NCI-H526 (cell line): ENCODE data around the gene YAP1.
"Not testable (repeated sequence)": the region's sequence is repeated elsewhere in the genome, so short reads cannot be mapped to it uniquely, and the experiment has no call there.

Source experiments
- DNase-seq, 2 experiments: peaks; one replicate each; lab custom pipeline; 2025; lab: John Stamatoyannopoulos, UW

YAP1 gene

GRCh38 chr11:102240502-102240901, 130.3 kb downstream of the YAP1 start:
- DNase-seq: no peak

DNA sequence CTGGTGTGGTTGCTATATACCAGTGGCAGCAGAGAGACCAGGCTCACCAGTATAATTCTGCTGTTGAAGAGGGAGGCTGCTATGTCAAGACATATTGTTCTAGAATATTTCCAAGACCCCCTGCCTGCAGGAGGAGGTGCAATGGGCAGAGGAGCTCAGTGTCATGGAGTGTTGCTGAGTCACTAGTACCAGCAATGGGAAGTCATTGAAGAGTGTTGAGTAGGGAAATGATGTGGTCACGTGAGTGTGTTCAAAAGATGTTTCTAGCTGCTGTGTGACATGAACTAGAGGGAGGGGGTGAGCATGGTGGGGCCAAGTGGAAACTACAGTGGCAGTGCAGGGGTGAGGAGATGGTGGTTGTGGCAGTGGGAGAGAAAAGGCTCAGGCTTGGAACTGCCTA, 130.8 kb downstream of the YAP1 start:
- DNase-seq: peak; percentile 47 to 59

DNA sequence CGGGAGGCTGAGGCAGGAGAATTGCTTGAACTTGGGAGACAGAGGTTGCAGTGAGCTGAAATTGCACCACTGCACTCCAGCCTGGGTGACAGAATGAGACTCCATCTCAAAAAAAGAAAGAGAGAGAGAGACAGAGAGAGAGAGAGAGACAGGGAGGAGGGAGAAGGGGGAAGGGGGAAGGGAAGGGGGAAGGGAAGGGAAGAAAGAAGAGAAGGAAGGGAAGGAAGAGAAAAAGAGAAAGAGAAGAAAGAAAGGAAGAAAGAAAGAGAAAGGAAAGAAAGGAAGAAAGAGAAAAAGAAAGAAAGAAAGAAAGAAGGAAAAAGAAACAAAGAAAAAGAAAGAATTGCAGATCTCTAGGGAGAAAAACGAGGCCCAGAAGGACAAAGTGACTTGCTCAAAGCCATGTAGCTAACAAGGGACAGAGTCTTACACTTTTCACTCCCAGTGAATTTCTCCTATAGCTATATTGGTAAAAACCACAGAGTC, 133.2 kb downstream of the YAP1 start:
- no peak for DNase-seq

DNA sequence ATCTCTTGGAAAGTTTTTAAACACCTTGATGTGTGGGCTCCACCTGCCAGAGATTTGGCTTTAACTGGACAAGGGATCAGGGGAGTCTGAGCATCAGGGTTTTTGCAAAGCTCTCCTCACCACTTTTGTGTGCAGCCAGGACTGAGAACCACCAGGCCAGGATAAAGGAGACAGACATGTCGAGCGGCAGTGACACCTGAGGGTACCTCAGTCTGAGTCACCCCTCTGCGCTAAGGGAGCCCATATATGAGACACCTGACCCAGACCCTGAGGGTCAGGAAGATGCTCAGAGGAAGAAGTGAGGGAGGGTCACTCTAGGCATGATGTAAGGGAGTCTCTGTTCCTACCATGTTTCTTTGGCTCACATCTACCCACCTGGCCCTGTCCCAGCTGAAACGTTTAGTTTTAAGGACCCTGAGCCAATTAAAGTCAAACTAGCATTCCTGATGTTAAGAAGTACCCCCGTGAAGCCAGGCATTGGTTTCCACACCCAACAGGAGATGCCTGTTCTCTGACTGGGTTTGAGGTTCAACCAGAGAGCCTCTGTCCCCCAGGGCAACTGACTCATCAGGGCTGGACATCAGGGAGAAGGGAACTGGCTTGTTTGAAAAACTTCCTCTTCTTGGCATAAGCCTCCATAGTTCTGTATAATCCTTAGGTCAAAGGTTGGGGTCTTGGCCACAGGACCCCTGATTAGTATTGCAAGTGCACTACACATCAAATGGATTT, 134.6 kb downstream of the YAP1 start:
- DNase-seq: no peak

DNA sequence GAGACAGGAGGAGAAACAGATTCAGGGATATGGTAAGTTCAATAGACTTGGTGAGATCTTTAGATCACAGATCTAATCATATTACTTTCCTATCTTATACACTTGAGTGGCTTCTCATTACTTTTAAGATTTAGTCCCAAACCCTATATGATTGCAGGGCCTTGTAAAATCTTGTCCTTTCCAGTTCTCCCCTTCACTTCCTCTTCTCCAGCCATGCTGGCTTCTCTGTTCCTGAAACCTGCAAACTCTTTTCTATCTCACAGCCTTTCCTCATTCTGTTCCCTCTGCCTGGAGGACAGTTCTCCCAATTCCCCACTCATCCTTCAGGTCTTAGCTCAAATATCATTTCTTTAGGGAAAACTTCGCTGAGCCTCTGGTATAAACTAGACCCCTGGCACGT, 141.2 kb downstream of the YAP1 start:
- DNase-seq: no peak

DNA sequence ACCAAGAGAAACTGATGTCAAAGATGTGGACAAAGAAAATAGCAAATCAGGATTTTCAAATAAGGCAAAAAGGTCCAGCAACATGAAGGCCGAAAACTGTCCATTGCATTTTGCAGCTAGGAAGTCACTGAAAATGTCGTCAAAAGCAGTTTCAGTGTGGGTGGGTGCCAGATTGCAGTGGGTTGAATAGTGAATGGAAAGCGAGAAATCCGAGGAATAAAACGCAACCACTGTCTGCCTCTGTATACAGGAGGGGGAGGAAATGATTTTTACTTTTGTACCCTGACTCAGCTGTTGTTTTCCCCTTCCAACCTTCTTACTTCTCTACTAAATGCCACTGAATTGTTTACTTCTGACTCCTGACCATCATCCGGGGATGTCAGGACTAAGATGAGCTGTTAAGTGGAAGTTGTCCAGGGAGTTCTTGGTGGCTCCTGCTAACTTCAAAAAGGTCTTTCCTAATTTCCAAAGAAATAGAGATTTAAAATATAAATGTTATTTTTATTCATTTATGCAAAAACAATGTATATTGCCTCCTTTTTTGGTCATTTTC, 142.2 kb downstream of the YAP1 start:
- no peak for DNase-seq

DNA sequence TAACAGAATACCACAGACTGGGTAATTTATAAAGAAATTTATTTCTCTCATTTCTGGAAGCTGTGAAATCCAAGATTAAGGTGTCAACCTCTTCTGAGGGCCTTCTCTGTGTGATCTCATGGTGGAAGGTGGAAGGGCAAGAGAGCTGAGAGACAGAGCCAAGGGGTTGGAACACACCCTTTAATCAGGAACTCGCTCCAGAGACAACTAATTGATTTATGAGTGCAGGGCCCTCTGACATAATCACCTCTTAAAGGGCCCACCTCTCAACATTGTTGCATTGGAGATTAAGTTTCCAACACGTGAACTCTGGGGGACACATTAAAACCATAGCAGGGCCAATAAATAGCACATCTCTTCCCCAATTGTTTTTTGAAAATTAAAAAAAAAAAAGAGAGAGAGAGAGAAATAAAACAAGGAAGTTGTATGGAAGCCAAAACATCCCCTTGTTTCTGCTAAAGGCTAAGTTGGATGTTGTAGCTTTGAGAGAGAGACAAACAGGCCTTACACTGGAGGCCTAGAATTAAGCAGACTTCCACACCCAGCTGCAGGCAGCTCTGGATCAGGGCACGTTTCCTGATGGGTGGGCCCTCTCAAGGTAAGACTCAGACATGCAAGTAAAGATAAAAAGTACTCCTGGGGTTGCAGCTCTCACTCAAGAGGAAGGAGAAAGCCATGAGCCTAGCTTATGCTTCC, 142.9 kb downstream of the YAP1 start:
- no peak for DNase-seq

DNA sequence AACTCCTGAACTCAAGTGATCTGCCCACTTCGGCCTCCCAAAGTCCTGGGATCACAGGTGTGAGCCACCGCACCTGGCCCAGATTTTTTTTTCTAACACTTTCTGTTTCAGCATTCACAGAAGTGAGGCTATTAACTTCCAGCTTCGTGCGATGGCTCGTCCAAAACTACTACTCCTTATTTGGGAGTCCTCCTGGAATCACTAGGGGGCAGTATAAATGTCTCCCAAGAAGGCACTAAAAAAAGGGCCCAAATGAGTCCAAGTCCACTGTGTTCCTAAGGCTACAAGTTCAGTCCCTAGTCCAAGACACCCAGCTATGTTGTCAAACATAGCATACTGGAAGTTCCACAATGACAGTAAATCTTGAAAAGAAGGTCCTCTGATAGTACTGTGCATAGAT, 143.8 kb downstream of the YAP1 start:
- peak in 1 of 2 experiments; percentile 32 for DNase-seq

DNA sequence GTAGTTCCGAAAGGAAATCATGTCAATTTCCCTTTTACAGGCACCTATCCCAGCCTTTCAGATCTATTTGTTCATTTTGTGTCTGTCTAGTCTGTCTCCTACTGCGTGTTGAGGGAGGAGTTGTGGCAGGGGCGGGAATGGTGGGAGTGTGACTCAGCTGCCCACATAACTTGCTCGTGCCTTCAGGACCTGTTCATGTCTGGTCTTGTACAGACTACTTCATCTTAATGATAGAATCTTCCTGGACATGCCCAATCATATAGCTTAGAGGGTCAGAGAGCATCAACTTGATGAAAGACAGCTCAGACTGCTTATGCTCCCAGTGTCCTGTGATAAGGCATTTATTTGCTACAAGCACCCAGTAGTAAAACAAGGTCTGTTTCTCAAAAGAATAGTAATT, 146.0 kb downstream of the YAP1 start:
- DNase-seq: no peak

DNA sequence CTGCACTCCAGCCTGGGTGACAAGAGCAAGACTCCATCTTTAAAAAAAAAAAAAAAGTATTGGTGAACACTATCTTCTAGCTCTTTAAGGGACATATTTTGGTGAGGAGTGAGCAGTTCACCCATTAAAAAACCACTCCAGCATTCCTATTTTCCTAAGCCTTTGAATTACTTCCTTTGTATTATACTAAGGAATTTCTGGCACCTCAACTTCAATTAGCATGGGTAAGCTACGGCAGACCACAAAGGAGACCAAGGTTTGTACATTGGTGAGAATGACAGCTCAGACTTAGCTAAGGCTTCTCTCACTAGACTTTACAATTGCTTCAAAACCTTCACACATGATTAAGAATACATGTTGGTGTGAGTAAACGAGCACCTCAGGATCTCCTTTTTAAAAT, 150.0 kb downstream of the YAP1 start:
- DNase-seq: no peak

- no peak for DNase-seq
These were observed 153.2 kb downstream of the YAP1 start for GRCh38 chr11:102263379-102264003.

DNA sequence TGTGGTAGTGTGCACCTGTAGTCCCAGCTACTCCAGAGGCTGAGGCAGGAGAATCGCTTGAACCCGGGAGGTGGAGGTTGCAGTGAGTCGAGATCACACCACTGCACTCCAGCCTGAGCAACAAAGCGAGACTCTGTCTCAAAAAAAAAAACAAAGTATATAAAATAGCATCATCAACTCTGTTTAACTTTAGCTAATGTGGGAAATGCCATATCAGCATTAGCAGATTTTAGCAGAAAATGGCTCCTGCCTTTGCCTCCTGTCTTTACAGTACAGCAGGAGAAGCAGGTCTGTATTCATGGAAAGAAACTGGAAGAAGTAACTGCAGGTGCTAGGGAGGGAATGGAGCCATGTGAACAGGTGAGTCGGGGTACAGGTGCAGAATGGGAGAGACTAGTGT, 154.5 kb downstream of the YAP1 start:
- not testable (repeated sequence) for DNase-seq

DNA sequence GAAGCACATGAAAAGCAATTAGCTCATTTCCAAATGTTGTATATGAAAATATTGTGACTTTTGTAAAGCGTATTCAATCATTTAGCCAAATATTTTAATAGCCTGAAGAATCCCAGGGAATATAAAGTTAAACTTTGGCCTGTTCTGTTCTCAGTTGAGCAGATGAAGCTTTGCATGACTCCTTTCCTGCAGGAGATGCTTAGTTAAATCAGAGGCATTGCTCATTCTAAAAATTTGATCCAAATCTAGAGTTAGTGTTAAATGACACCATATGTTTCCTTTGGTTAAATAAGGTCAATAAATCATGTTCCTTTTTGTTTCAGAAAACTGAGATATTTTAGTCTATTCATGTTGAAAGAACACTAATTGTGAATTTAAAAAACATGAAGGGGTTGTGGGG, 155.9 kb downstream of the YAP1 start:
- DNase-seq: no peak

DNA sequence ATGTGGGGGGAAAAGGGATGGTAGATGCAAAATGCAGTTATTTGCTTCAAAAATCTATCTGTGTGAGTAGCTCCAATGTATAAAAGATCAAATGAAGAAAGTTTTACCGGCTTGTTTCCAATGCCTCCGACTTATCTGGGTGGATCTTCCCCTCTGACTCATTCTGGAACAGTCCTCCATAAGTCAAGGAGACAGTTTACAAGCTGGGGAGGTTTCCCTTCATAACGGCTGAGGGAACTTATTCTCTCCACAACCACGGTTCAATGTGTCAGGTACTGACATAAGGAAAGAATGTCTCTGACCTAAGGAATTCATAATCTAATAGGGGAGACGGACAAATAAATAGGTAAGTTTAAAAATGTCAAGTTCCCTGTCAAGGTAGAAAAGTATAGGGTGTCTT, 157.4 kb downstream of the YAP1 start:
- no peak for DNase-seq

- DNase-seq: peak; percentile 90 to 97
These were observed 158.1 kb downstream of the YAP1 start for GRCh38 chr11:102268083-102268984.

DNA sequence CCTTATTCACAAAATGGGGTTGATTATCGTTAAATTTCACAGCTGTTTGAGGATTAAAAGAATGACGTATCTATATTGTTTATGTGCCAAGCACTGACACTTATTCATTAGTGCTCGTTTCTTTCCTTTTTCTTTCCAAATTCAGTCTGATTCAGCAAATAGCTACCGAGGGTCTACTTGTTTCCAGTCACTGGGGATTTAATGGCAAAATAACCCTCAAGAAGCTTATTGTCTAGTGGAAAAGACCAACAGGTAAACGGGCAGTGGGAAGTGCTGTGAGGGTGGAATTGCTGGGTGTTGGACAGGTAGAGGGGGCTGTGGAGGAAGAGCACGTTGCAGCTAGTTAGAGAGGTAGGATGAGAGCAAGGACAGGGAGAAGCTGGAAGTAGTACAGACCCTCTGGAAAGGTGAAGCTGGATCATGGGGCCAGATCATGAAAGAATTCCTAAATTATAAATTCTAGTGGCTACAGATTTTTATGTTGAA, 158.8 kb downstream of the YAP1 start:
- peak in 1 of 2 experiments; percentile 38 for DNase-seq

DNA sequence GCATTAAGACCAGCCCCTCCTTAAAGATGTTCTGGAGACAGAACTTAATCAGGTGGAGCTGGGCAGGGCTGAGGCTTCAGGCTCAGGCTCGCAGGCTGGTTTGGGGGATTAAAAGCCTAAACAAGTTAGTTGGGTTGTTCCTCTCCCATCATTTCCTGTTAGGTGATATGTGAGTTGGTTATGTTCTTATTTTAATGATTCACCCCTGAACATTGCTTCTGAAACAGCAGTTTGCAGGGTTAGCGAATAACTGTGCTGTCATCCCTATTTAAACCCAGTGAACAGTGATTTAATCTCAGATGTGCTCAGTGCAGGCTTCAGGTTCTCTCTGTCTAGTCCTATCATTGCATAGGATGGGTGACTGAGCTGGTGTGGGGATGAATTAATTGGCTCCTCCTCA, 159.7 kb downstream of the YAP1 start:
- DNase-seq: no peak

- no peak for DNase-seq
These were observed 162.0 kb downstream of the YAP1 start for GRCh38 chr11:102272047-102272824.

GRCh38 chr11:102274628-102275027, 164.4 kb downstream of the YAP1 start:
- DNase-seq: no peak

DNA sequence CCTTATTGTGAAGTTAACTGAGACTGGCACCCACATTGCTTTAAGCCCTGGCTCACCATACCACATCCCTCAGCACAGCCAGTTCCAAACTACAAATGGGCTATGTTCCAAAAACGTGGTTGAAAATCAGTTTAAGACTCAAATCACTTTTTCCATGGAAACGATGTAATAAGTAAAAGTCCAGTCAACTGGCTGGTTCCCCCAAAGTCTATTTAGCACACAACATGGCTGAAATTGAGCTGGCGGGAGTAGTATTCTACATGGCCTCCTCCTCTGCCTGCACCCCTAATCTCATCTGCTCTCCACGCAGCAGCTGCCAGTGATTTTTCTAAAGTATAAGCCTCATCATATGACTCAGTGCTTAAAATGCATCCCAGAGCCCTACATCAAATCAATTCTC, 166.1 kb downstream of the YAP1 start:
- DNase-seq: no peak

GRCh38 chr11:102276783-102277182, 166.5 kb downstream of the YAP1 start:
- DNase-seq: no peak
